Kidney tubule cell (primary cell): ENCODE data around the gene IRX6.

Source experiments
- DNase-seq: peaks from one replicate; pipeline ENCODE4 v3.0.0-alpha.2; 2018; ENCODE audit warnings: low spot score

IRX6 gene

DNA sequence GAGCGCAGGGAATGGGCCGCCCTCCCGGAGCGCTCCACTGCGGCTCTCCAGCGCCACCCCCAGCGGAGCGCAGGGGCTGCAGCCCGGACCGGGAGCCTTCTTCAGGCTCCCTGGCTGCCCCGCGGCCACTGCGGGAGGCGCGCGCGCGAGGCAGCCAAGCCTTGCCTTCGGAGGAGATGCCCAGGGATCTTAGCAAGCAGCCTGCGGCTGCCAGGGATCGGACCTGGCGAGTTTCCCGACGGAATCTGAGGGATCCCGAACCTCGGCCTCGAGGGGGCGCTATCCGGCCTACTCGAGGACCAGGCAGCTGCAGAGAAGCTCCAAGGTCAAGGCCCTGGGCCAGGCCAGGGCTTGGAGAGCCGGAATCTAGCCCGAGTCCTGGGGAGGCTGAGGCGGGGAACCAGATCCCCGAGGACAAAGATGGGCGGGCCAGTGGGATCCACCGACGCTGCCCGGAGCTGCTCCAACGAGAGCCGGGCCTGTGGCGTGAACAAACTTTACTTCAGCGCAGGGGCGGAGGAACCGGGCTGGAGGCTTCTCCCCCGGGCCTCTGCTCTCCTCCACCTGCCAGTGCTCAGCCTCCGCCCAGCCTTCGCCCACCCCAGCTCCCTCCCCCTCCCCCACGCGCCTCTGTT is at the start of gene IRX6:
TSS of gene IRX6 (plus strand) at position 567 of the 635 bp plus-strand sequence. CDS start 889 bp downstream, outside the sequence.
- peak; percentile 72 for DNase-seq

DNA sequence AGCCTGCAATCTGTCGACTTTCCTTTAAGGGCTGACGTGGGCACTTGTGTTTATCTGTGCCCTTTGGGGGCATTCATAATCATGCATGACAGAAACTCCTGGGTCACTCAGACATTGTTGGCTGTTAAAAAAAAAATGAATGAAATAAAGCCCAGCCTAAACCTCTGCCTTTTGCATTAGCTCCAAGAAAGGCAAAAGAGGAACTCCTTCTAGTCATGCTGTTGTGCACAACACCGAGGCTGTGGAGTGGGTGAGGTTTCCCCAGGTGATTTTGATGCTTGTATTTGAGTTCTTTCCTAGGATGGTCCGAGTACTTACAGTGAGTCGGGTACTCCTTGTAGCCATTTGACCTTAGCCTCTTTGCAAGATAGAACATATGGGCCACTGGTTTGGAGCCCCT is 49.6 kb upstream of the IRX6 start:
- no peak for DNase-seq

DNA sequence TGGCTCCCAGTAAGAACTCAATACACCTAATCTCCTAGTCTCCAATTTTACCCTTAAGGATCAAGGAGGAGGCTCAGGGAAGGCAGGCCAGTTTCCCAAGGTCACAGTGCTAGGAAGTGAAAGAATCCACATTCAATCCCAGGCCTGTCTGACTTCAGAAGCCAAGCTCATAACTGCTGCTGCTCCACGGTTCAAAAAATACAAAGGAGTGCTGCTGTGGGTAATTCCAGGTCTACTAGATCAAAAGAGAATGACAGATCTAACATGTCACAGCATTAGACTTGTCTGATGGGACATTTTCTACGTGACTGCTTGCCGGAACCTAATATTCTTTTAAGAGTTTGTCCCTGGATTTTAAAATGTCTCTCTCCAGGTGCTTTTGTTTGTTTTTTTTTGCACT is 48.8 kb upstream of the IRX6 start:
- no peak for DNase-seq

DNA sequence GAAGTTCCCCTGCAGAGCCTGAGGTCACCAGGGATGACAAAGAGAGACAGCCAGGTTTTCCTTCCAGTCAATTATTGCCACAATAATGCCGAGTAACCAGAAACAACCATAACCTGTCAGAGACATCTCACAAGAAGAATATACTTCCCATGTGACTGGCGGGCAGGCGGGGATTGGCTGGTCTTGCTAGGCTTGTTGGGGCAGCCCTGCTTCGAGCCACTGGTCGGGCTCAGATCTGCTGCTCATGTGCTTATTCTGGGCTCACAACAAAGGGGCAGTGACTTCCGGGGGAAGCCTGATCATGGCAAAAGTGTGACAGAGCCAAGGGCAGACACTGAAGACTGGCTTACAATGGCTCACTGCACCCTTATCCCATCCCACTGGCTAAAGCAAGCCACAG is 48.1 kb upstream of the IRX6 start:
- no peak for DNase-seq

DNA sequence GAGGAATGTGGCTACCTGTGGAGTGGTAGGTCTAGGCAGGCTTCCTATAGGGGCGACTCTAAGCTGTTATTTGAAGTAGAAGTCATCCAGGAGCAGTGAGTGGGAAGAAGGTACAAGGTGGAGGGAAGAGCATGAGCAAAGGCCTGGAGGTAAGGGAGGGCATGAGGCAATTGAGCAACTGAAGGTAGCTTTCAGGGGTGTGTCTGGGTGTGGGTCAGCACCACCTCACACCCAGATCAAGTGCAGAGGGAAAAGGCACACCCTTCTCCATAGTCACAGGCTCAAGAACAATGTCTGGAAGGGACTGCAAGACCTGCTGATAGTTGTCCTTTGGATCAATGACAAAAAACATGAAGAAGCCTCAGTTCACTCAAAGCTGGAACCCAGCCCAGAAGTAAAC is 46.5 kb upstream of the IRX6 start:
- DNase-seq: no peak

DNA sequence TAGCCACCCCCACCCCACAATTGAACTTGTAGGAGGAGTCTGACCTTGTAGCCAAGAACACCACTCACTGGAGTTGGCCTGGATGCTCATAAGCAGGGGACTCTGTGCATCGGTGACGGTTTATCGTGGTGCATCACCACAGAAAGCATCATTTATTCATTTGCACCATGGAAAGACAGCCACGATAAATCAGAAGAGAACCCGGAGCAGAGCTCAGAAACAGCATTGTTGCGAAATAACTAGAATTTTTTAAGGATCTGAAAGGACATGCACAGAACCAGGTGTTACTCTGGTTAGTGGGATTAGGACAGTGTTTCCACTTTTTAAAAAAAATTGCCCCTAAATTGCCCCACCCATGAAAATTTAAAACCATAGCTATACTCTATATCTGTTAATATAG is 44.4 kb upstream of the IRX6 start:
- DNase-seq: no peak

DNA sequence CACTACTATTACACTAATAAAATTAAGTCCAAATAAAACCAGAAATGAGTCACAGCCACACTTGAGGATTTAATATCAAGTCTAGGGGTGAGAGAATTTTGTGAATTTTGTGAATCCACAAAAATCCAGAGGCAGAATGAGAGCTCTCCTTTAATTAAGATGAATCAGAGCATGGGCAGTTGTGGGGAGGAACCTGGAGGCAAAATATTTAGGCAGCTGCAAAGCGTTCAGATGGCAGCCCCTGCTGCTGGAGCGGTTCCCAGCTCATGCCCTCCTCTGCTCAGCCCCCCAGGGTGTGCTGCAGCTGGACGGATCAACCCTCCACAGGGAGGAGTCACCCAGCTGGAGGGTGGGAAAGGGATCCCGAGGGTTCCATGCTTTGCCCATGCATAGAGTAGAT is 43.4 kb upstream of the IRX6 start:
- no peak for DNase-seq

DNA sequence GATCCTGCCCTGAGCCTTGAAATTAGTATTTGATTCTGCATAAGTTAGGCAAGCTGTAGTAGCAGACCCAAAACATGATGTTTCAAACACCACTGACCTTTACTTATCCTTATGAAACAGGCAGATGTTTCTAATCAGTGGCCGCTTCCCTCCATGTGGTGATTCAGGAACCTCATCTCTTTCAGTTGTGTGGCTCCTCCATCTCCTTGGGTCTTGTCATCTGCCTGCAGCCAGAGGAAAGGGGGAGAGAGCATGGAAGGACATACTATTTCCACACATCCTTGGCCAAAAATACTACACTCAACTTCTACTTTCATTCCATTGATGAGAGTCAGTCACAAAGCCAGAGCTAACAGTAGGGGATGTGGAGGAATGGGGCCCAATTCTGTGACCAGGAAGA is 41.6 kb upstream of the IRX6 start:
- DNase-seq: no peak

DNA sequence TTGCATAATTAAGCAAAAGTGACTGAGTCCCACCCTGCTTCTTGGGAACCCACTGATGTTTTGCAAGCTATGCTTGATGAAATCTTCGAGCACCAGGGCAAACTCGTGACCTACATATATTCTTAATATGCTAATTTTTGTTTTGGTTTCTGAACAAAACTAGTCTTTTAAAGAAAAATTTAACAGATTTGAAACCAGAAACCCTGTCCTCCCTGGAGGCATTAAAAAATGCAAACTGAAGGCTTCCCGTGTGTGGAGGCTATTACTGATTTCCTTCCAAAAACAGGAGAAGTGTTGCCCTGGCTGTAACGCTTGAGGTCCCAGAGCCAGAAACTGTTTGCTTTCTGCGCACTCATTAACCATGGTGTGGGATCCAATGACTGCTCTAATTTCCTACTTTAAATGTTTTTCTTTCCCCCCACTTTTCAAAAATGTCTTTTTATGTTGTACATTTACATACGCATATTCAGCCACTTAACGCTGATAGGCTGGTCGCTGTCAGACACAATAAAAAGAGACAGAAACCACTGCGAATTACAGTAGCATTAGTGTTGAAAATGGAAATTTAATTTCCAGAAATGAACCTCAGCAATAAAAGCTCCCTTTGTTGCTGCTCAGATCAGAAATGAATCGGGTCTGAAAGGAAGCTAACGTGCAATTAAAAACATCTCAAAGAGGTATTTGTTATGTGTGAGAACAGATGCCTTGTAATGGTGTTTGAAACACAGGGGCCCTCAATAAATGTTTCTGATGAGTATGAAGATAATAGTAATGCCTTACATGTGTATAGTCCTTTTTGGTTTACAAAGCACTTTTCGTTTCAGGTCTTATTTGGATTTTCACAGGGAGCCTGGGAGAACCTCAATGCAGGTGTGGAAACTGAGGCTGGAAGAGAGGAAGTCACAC is 39.9 kb upstream of the IRX6 start:
- peak; percentile 35 for DNase-seq

DNA sequence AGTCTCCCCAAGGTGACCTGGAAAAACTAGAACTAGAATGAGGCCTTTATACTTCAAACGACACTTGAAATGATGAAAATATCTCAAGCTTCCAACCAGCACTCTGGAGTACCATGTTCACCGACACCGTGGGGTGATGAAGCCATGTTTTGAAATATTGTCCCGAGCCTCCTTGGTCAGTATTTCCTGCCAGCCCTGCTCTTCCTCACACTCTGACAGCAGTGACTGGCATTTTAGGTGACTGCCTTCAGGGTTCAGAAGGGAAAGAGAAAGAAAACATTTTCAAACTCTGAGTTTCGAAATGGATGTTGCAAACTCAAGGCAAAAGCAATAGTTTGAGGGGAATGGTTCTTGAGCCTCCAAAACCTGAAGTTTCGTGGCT is 39.3 kb upstream of the IRX6 start:
- no peak for DNase-seq

DNA sequence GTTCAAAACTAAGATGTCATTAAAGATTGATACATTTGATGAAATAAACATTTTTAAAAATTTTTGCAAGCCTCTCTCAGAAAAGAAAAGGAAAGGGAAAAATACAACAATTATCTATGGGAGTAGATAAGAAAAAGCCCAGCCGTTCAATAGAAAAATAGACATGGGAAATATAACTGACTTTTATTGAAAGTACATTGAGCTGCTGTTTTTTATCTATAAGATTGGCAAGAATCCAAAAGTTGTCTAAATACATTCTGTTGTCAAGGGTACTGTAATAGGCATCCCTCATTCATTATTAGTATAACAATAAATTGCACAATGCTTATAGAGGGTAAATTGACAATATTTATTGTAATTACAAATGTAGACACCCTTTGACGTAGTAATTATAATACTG is 38.4 kb upstream of the IRX6 start:
- no peak for DNase-seq

DNA sequence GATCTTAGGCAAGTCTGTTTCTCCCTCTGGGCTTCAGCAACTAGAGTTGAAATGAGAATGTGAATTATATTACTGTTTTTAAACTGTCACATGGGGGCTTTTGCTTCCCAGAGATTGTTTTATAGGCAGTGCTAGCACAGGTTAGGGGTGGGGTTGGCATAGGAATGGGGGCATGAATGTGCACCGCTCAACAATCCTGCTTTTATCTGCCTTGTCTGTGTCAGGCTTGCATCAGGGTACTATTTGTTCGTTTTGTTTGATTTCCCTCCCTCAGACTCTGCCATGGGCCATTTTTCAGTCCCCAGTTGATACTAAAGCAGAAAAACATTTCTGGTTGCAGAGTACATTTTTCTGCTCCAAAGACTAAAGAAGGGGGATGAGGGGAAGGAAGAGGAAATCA is 34.6 kb upstream of the IRX6 start:
- DNase-seq: no peak

DNA sequence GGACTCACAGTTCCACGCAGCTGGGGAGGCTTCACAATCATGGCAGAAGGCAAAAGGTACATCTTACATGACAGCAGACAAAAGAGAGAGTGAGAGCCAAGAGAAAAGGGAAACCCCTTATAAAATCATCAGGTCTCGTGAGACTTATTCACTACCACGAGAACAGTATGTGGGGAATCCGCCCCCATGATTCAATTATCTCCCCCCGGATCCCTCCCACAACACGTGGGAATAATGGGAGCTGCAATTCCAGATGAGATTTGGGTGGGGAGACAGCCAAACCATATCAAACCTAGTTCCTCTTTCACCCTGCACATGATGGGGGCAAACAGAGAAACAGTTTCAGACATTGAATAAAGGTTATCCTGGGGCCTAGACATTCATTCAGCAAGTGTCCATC is 32.2 kb upstream of the IRX6 start:
- DNase-seq: no peak

DNA sequence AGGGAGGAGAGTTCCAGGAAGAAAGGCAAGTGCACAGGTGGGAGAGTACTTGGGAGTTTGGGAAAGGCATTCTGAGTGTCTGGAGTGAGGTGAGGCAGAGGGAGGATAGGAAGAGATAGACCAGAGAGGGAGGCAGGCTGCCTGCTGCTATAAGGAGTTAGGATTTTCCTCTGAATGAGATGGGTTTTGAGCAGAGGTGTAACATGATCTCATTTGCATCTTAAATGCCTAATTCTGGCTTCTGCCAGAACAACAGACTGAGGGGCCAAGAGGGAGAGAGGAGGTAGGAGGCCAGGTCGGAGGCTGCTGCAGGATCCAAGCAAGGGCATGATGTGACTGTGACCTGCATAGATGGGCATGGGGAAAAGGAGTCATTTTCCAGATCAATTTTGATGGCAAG is 31.5 kb upstream of the IRX6 start:
- no peak for DNase-seq

DNA sequence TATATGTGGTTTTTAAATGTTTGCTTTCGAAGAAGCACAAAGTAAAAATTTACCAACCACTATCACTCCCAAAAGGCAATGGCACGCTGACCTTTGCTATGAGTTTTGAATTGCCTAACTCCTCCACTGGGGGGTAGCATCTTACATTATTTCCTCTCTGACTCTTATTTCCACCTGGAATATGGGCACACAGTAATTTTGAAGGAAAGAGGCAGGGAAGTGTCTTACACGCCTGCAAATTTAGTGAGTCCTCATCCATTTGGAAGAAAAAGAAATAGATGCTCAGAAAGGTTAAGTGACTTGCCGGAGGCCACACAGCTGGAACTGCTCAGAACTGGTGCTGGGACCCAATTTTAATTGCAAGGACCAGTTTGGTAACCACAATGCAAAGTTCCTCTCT is 29.9 kb upstream of the IRX6 start:
- DNase-seq: peak; percentile 50

DNA sequence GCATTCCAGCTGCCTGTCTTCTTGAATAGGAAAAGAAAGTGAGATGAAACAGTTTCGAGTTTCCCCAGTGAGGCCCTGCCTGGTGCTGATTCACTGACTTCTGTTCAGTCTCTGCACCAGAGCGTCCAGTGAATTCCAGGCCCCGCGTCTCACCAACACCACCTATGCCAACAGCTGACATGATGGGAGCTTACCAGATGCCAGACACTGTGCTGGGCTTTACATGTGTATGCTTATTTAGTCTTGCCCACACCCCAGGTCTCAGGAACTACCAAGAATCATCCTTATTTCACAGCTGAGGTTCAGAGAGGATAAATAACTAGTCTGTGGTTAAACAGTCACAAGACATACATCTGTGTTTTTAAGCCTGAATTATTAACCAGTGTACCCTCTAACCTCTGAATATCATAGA is 29.1 kb upstream of the IRX6 start:
- peak; percentile 92 for DNase-seq

DNA sequence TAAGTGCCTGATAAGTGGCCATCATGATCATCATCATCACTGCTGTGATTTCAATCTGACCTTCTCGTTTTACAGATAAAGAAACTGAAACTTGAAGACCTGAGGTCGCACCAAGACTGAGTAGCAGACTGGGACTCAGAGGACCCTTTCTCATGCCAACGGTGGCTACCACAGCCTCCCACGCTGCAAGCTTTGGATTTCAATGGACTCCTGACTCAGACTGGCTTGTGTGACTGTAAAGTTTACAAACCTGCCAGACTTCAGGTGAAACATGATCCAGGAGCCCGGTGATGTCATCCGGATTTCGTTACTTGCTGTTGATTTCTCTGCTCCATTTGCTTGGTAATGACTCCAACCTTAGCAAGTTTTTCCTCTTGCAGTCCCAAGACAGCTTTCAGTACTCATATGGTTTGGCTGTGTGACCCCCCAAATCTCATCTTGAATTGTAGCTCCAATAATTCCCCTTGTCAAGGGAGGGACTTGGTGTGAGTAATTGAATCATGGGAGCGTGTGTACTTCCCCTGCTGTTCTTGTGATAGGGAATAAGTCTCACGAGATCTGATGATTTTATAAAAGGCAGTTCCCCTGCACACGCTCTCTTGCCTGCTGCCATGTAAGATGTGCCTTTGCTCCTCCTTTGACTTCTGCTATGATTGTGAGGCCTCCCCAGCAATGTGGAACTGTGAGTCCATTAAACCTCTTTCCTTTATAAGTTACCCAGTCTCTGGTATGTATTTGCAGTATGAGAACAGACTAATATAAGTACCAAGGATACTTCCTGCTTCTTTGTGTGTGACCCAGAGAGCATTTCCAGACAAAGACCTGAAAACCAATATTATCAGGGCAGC is 26.7 kb upstream of the IRX6 start:
- peak; percentile 96 for DNase-seq

DNA sequence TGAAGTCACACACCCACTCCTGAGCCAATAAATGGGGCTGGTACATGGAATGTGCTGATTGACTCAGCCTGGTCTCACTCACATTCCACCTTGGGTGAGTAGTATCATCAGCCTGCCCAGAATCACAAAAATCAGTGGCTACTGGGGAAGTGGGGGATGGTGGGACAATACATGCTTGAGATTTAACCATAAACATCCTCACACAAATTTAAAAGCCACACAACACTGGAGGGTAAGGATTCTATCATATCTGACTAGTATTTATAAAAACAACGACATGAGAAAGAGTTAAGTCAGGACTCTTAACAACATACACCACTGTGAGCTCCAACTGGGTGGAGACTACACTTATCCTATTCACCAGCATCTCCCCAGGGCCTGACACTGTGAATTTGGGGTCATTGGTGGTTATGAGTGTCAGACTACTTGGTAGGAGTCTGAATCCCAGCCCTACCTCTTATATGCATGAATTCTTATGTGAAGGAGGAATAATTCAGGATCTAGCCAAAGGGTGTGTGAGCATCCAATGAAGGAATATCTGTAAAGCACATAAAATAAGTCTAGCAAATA is 26.0 kb upstream of the IRX6 start:
- peak; percentile 97 for DNase-seq

DNA sequence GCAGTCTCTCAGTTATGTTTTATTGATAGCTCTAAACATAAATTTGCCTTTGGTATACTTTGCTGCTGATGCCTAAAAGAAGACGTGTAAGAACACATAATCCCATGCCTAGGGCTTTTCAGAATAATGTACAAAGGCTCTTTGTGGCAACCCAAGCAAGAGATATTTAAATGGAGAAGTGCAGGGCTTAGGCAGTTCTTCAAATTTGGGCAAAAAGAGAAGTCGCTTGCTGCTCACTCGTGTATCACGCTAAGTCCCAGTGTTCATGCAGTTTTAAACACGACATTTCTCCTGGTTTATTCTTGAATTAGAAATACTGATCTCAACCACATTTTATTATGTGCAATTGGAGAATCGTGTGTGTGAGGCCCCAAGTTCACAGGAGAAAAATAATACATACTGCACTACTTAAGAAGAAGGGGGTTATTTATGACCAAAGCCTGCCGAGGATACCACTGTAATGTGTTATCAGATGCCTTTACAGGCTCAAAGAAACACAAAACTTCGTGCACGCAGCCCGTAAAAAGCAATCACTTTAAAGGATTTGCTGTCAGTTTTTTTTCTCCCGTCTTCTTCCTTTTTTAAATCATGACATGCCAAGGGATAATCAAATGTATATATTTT is 22.5 kb upstream of the IRX6 start:
- DNase-seq: no peak

DNA sequence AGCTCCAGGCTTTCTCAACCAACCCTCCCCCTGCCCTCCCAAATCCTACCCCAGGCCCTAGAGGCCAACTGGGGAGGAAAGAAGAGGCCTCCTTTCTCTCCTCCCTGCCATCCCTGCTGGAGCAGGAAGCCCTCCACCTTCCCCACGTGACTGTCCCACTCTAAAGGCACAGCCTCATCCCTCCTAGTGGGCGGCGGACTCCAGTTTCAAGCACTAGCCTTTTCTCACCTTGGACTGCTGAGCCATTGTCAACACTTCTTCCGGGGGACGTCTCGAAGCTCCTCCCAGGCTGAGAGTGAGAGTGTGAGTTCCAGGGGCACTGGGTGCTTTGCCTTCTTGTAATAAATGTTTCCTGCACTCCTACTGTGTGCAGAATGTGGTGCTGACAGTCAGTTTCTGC is 21.4 kb upstream of the IRX6 start:
- DNase-seq: no peak

DNA sequence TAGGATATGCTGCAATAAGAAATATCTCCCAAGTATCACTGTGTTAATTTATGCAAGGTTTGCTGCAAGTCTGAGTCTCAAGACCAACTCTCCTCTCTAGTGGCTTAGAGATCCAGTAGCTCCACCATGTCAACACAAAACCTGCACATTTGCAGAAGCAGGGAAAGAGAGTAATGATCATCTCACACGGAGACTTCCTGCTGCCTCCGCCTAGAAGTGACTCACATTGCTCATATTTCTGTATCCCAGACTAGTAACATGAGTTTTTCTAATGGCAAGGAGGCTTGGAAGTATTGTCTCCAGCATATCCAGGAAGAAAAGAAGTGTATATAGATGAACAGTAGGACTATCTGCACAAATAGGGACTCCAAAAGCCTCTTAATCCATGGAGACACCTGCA is 15.0 kb upstream of the IRX6 start:
- no peak for DNase-seq

DNA sequence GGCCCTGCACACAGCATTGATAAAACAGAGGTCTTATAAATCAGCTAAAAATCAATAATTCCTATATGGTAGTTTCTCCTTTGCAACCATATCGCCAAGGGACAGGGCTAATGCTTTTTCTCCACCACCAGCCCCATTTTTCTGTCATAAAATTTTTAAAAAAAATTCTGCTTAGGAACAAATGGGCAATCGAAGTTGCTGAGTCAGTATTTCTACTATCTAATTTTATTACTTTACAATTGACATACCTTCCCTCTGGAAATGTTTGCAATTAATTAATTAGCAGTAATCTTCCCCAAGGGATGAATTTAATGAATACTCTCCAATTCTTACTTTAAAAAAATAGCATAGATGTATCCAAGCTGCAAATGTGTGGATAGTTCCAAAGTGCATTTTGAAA is 1.7 kb upstream of the IRX6 start:
- DNase-seq: no peak
